Hippocampal formation (tissue), 2 donors: Measurements from ENCODE around the gene ZSCAN1.

Experiments
- DNase-seq, 2 donors: peaks; one replicate each; lab custom pipeline; 2025; lab: John Stamatoyannopoulos, UW

The ZSCAN1 gene

DNA sequence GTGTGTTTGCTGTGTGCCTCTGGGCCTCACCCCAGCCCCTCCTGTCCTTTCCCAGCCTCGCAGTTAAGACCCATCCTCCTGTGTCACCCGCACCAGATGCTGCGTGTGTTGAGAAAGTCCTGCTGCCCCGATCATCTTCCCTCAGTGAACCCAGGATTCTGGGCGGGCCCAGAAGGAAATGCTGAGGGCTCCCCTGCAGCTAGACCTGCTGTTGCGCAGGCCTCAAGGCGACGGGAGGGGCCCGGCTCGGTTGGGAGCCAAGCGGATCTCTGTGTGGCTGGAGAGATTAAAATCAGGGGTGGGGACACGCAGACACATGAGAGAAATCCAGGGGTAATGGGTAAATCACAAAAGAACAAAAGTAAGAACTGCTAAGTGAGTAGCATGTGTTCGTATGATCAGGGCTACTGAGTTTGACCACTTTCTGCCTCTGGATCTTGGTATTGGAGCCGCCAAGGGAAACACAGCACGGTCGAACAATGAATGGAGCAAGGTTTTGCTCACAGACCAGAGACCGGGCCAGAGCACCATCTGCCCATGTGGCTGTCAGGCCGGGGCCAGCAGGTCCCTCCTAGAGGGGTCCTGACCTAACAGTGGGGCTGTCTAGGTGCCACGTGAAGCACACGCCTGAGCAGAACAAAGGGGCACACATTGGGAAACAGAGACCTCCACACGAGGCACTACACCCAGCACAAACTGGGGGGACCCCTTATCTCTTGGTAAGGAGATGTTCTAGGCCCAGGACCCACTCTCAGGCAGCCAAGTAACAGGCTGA is 7.1 kb downstream of the ZSCAN1 start:
- DNase-seq = no peak

DNA sequence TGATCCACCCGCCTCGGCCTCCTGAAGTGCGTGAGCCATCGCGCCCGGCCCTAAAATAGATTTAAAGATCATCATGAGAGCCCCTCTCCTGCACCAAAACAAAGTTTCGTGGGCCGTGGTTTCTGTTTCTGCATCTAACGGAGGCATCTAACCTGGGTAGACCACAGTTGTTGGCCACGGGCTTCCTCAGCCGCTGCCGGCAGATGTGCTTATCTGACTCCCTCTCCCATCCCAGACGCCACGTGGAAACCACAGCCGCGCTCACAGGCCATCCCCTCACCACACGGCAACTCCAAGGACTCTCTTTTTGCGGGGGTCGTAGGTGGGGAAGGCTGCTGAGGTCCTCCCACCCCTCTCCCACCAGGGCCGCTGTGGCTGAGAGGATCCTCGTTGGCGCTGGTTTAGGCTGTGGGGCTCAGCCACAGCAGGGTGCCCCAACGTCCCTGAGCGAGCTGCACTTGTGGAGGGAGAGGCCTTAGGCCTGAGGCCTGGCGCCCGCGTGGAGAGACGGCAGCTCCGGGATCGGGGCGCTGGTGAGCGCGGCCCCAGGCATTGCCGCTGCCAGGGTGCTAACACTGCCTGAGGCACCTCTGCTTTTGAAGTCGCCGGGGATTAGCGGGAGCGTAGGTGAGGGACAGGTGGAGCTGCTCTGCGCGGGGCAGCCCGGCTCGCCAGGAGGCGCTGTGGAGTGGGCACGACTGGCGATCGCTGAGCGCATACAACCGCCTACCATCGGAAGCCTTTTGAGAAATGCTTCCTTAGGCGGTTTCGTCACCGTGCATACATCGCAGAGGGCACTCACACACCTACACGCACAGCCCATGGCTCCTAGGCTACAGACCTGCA is 8.9 kb downstream of the ZSCAN1 start:
- no peak for DNase-seq

DNA sequence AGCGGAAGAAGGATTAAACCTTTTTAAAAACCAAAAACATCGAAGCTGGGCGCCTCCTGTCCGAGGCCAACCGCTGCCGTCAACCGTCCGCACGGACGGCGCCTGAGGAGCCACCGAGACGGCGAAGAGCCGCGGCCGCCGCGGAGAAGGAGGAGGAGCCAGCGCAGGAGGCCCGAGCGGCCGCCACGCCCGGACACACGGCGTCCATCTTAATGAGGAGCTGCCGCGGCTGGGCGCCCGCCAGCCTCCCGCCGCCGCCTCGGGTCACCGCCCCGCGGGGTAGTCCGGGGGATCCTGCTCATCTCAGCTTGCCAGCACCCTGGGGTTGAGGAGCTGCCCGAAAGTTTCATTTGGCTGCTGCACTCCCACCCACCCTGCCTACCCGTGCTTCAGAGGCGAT is 10.6 kb downstream of the ZSCAN1 start:
- no peak for DNase-seq

DNA sequence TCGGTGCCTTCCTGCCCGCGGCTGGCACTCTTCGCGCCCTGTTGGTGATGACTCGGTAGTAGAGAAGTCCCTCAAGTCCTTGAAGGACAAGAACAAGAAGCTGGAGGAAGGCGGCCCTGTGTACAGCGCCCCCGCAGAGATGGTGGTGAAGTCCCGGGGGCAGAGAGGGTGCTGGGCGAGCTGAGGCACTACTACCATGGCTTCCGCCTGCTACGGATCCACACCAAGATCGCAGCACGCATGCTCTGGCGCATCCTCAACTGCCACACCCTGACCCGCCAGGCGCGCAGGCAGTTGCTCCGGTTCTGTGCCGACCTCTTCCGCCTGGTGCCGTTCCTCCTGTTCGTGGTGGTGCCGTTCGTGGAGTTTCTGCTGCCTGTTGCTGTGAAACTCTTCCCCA is 11.1 kb downstream of the ZSCAN1 start:
- DNase-seq = no peak

DNA sequence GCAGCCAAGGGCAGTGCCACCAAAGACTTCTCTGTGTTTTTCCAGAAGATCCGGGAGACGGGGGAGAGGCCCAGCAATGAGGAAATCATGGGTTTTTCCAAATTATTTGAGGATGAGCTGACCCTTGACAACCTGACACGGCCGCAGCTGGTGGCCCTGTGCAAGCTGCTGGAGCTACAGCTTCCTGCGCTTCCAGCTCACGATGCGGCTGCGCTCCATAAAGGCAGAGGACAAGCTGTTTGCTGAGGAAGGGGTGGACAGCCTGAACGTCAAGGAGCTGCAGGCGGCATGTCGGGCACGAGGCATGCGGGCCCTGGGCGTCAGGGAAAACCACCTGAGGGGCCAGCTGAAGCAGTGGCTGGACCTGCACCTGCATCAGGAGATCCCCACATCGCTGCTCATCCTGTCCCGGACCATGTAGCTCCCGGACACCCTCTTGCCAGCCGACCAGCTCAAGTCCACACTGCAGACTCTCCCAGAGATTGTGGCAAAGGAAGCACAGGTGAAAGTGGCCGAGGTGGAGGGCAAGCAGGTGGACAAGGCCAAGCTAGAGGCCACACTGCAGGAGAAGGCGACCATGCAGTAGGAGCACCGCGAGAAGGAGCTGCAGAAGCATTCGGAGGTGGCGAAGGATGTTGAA is 11.7 kb downstream of the ZSCAN1 start:
- no peak for DNase-seq

DNA sequence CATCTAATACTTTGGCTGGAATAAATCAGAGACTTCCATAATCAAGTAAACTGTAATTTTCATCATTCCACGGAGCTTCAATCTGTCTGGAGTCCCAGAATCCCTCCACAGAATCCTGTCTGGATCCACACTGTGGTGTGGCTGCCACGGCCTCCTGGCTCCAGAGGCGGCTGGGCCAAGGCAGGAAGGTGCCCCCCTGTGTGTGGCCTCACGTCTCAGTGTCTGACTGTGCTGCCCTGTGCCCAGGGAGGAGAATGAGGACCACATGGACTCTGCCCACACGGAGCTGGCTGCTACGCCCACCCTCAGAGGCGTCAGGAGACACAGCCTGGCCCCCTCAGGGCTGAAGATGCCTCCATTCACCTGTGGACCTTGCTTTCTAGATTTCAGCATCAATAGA is 13.0 kb downstream of the ZSCAN1 start:
- DNase-seq = no peak

DNA sequence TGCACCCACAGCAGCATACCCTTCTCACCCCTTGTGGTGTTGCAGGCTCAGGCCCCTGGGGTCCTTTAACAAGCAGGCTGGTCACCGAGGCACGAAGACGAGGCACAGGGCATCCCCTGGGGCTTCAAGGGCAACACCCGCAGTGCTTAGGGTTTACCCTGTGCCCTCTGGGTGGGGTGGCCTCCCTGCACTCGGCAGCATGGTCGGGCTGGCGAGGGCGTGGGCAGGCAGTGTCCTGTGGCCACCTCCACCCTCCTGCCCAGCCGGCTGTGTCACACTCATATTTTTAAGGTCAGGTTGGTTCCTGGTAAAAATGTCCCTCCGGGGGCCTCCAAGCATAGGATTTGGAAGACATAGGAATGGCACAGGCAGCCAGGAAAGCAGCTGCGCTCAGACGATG is 13.8 kb downstream of the ZSCAN1 start:
- no peak for DNase-seq

DNA sequence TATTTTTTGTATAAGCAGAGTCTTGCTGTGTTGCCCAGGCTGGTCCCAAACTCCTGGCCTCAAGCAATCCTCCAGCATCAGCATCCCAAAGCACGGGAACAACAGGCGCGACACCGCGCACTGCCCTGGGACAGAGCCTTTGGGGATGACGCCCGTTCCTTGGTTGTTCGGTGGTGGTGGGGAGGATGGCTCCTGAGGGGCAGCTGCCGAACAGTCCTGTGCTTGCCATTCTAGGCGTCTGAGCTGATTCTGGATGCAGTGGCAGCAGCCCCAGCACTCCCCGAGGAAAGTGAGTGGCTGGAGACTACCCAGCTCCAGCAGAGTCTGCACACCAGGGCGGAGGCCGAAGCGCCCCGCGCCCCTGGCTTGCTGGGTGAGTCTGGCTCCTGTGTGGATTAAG is 18.4 kb downstream of the ZSCAN1 start:
- DNase-seq = no peak

DNA sequence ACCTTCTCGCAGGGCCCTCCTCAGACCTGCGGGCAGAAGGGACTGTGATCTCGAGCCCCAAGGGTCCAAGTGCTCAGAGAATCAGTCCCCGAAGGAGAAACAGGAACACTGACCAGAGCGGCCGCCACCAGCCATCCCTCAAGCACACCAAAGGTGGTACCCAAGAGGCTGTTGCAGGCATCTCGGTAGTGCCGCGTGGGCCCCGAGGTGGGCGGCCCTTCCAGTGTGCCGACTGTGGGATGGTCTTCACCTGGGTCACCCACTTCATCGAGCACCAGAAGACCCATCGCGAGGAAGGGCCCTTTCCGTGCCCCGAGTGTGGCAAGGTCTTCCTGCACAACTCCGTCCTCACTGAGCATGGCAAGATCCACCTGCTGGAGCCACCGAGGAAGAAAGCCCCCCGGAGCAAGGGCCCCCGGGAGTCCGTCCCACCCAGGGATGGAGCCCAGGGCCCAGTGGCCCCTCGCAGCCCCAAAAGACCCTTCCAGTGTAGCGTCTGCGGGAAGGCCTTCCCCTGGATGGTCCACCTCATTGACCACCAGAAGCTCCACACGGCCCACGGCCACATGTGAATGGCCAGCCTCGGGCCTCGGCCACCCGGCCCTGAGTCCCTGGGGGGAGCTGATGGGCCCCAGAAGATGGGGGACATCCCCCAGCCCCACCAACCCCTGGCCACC is 19.8 kb downstream of the ZSCAN1 start:
- no peak for DNase-seq

DNA sequence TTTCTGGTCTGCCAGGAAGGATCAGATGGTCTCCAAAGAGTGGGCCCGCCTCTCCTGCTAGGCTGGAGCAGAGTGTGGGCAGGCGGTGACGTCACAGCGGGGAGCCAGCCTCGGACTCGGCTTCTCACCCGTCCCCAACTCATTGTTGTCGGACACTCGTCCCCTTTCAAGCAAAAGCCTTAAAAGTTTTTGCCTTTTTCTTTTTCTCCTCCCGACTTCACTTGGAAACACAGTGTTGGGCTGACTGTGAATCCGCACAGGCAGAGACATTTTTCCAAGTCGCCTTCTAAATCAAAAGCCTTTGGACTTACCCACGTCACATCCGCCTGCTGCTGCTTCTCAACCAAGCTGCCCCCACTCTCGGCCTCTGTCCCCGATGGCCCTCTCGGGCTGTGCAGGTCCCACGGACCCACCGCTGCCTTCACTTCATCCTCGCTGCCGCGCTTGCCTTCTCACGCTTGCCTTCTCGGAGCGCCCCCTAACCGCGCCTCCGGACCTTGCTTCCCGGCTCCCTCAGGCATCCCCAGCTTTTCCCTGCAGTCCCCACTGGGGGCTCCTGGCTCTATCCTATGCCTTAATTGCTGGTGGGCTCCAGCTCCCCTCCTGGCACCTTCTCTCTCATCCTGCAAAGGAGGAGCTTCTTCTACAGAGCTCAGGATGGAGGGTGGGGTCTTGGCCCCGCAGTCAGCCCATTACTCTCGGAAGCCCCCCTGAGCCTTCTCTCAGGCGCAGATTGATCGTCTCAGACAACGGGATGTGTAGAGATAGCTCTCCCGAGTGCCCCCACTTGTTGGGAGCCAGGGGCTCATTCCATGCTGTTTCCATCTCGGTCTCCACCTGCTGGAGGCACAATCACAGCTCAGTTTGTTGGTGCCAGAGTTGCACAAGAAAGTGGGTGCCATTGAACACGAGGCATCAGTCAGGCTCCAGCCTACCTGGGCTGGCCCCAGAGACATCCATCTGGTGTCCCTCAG is 21.4 kb downstream of the ZSCAN1 start:
- peak; percentile 44 to 68 for DNase-seq

DNA sequence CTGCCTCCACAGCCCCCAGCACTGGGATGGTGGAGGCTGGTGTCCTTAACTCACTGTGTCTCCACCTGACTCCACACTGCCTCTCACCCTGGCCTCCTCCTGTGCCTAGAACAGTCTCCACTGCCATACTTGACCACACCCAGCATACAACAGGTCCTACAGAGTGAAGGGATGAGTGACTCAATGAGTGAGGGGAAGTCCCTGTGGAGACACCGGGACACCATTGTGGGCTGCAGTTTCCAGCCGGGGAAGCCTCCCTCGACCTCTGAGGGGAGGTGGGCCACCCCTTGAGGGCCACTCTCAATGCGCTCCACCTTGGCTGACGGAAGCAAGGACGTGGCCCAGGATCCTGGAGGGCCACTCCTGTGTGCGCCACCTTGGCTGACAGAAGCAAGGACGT is 22.4 kb downstream of the ZSCAN1 start:
- DNase-seq = no peak

DNA sequence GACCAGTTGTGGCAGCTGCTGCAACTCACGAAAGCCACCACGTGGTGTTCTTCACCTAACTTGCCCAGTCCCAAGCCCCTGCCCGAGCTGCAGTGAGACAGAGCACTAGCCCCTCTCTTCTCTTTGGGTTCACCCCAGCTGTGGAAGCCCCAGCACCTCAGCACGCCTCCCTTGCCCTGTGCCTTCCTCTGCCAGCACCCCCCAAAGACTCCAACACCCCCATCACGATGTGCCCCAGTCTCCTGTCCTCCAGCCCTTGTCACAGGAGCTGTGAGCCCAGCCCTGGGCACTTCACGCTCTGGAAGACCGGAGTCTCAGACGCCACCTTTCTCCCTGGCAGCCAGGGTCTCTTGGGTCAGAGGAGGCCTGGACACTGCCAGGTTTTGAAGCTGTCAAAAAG is 23.0 kb downstream of the ZSCAN1 start:
- DNase-seq = no peak

DNA sequence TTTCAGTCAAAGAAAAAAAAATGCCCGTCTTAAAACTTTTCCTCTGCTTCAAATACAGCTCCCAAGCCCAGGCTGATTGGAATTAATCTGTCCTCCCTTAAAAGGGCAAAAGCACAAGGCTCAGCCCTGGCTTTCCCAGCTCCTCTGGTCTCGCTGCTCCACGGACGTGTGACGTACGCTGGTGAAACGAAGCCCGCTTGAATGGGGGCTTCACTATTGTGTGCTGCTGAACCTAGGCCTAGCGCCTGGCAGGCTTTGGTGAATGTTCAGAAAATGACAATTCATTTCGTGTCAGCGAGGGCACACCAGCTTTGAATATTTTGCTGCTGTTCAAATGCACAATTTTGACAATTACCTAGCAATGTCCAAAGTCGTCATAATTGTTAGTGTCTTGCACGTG is 24.6 kb downstream of the ZSCAN1 start:
- no peak for DNase-seq

DNA sequence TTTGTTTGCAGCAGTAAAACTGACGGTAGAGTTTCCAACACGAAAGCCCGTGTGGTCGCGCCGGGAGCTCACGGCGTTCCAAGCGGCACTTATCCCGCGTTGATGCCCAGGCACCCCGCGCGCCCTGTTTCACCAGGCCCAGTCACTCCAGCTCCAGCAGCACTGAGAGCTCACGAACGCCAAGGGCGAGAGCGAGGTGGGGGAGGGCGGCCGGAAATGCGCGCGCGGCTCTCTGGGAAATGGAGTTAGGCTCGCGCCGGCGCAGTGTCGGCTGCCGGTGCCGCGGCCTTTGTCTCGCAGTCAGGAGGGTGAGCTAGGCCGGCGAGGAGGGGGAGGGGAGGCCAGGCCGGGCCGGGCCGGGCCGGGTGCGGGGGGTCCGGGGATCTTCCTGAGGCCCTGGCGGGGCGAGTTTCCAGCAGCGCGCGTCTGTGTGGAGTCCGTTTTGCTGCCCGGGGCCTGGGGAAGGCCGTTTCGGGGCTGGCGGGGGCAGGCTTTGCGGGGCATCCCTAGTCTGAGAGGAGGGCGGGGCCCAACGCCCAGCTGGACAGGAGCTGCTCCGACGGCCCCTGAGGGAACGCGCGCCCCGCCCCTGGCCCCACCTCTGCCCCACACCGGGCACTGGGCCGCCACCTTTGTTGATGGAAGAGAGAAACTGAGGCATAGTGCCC is 25.3 kb downstream of the ZSCAN1 start, which contains the start of gene ZNF135:
TSS of gene ZNF135 (plus strand) at position 280 of the 668 bp plus-strand sequence. CDS start 721 bp downstream, outside the sequence.
- peak; percentile 82 to 85 for DNase-seq

DNA sequence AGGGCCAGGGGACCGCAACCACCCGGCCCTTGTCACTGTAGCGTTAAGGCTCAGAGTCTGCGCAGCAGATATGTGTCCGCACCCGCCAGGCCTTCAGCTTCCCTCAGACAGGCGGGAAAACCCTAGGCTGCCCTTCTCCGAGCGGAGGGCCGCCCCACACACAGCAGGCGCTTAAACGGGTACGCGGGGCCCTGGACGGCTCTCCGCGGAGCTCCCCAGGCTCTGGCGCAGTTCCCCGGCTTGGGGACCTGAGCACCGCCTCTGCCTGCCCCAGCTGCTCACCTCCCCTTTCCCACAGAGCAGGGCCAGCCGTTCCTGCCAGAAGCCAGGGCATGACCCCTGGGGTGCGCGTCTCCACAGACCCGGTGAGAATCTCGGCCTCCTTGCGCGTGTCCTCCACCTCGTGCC is 25.9 kb downstream of the ZSCAN1 start:
- DNase-seq = no peak

DNA sequence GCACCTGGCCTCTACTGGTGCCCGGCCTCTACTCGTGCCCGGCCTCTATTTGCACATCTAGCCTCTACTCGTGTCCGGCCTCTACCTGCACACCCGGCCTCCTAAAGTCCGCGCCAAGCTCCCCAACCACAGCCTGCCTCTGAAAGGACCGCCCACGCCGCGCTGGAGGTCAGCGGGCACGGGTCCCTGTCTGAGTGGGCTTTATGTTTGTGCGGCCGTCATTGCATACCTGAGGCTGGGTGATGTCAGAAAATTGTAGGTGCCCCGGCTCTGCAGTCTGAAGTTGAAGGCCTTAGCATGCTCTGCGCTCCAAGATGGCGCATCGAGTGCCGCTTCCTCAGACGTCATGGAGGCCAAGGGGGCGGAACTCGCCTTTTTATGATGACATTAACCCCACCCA is 26.4 kb downstream of the ZSCAN1 start:
- DNase-seq = no peak

DNA sequence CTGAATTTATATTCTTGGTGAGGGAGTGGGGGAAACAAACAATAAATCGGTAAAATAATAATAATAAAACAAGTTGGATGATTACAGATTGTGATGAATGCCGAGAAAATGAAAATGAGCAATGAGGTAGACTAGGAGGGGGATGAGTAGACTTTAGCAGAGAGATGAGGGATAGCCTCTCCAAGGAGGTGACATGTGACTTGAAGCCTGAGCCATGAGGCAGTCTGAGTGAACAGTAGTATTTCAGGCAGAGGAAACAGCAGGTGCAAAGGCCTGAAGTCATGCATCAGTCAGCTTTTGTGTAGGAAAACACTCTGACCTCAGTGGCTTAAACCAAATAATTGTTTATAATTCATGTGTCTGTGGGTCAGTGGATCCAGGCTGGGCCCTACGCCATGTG is 29.9 kb downstream of the ZSCAN1 start:
- DNase-seq = no peak

DNA sequence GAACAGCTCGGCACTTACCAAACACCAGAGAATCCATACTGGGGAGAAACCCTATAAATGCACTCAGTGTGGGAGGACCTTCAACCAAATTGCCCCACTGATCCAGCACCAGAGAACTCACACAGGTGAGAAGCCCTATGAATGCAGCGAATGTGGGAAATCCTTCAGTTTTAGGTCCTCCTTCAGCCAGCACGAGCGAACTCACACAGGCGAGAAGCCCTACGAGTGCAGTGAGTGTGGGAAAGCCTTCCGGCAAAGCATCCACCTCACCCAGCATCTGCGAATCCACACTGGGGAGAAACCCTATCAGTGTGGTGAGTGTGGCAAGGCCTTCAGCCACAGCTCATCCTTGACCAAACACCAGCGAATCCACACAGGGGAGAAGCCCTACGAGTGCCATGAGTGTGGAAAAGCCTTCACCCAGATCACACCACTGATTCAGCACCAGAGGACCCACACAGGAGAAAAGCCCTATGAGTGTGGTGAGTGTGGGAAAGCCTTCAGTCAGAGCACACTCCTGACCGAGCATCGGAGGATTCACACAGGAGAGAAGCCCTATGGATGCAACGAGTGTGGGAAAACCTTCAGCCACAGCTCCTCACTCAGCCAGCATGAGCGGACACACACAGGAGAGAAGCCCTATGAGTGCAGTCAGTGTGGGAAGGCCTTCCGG is 33.6 kb downstream of the ZSCAN1 start:
- DNase-seq = no peak

DNA sequence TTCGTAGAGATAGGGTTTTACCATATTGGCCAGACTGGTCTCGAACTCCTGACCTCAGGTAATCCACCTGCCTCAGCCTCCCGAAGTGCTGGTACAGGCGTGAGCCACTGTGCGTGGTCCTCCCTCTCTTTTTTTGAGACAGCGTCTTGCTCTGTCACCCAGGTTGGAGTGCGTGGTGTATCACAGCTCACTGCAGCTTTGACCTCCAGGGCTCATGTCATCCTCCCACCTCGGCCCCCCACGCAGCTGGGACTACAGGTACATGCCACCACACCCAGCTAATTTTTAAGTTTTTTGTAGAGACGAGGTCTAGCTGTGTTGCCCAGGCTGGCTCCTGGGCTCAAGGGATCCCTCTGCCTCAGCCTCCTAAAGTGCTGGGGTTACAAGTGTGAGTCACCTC is 46.0 kb downstream of the ZSCAN1 start:
- DNase-seq = no peak

DNA sequence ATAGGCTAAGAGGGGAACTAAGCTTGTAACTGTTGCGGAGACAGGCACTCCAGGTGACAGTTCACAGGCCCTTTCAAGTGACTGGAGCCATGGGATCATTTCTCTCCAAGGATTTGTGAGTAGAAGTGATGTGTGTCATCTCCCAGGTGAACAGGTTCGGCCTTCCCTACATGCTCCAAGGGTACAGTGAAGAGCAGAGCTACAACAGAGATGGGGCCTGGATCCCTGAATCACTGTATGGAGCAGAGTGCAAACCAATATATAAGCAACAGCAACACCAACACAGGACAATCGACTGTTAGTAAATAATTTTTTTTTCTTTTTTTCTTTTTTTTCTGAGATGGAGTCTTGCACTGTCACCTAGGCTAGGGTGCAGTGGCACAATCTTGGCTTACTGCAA is 49.2 kb downstream of the ZSCAN1 start:
- DNase-seq = no peak
